ENCODE measurements around the gene GNPNAT1. TPM values are rescaled to one million over a fixed set of nuclear protein-coding genes. Genes with fewer than 3 reads are reported as not detected.

The GNPNAT1 gene
- total RNA-seq, 1 experiment from 2014 or later, result 33.7 TPM

DNA sequence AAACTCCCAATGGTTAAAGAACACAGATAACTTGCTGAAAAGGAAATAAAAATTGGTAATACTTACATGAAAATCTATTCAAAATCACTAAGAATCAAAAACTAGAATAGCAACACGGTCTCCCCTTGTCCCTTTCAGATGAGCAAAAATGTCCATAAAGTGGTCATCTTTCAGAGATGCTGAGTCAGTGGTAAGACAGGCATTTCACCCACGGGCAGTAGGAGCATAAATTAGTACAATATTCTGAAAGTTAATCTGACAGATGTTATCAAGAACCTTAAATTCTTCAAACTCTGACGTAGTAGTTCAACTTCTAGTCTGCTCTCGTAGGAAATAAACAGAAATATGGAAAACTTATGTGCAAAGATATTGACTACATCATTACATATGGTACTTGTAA, 33.1 kb upstream of the GNPNAT1 start (continued):
- TF ChIP-seq, protein P1, sequence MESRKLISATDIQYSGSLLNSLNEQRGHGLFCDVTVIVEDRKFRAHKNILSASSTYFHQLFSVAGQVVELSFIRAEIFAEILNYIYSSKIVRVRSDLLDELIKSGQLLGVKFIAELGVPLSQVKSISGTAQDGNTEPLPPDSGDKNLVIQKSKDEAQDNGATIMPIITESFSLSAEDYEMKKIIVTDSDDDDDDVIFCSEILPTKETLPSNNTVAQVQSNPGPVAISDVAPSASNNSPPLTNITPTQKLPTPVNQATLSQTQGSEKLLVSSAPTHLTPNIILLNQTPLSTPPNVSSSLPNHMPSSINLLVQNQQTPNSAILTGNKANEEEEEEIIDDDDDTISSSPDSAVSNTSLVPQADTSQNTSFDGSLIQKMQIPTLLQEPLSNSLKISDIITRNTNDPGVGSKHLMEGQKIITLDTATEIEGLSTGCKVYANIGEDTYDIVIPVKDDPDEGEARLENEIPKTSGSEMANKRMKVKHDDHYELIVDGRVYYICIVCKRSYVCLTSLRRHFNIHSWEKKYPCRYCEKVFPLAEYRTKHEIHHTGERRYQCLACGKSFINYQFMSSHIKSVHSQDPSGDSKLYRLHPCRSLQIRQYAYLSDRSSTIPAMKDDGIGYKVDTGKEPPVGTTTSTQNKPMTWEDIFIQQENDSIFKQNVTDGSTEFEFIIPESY (IDR thresholded peaks at IDR 0.05; ENCODE audit: extremely low read depth, insufficient replicate concordance, low read length), result no peak

GRCh38 chr14:52821805-52822250, 30.4 kb upstream of the GNPNAT1 start:
- no peaks in the 10 kb centered on the region for H4K20me1 ChIP-seq (ENCODE audit: insufficient read depth)
- H3K36me3 ChIP-seq (ENCODE audit: control insufficient read depth in 1 of 2, insufficient read depth in 2 of 2, low read length in 2 of 2), result no peaks in the 10 kb centered on the region
- no peak overlapping the region for H3K4me2 ChIP-seq (ENCODE audit: low read length)
- H3K9me3 ChIP-seq (ENCODE audit: control insufficient read depth in 1 of 2, insufficient read depth in 1 of 2, low read depth in 1 of 2, low read length in 2 of 2), result no peaks in the 10 kb centered on the region
- ChIA-PET POLR2A (no interaction called here), CTCF (no interaction called here), RAD21 (ENCODE audit: low non-redundant PET in 1 of 2, low total read pairs in 2 of 2, uncharacterized antibody in 2 of 2, unreplicated experiment in 2 of 2) (no interaction called here)
- TF ChIP-seq SIN3A (IDR thresholded peaks at IDR 0.05; ENCODE audit: low read depth), result no peak
- no peak for TF ChIP-seq FOSL1 (IDR thresholded peaks at IDR 0.05; ENCODE audit: low read depth)
- TF ChIP-seq ZFX (IDR thresholded peaks at IDR 0.05), result no peak
- no peak for TF ChIP-seq RAD21 (IDR thresholded peaks at IDR 0.05; ENCODE audit: low read depth)
- TF ChIP-seq, protein P1 (IDR thresholded peaks at IDR 0.05; ENCODE audit: extremely low read depth, insufficient replicate concordance, low read length), result no peak
- TF ChIP-seq EZH2phosphoT487 (IDR thresholded peaks at IDR 0.05; ENCODE audit: borderline replicate concordance), result no peak
- TF ChIP-seq JUND (IDR thresholded peaks at IDR 0.05), result no peak
- TF ChIP-seq POLR2AphosphoS5 (IDR thresholded peaks at IDR 0.05; ENCODE audit: low read depth, low read length), result no peak
- TF ChIP-seq EZH2 (IDR thresholded peaks at IDR 0.05), result no peak
- TF ChIP-seq ATF3 (IDR thresholded peaks at IDR 0.05), result no peak
- no peak for TF ChIP-seq ELF1 (IDR thresholded peaks at IDR 0.05; ENCODE audit: borderline replicate concordance, low read depth)
- no peak for TF ChIP-seq ZNF274 (IDR thresholded peaks at IDR 0.05; ENCODE audit: low read depth, low read length)
- TF ChIP-seq, protein P2, sequence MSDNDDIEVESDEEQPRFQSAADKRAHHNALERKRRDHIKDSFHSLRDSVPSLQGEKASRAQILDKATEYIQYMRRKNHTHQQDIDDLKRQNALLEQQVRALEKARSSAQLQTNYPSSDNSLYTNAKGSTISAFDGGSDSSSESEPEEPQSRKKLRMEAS (IDR thresholded peaks at IDR 0.05), result no peak
- TF ChIP-seq SRF (IDR thresholded peaks at IDR 0.05; ENCODE audit: low read depth), result no peak
- TF ChIP-seq CEBPB (IDR thresholded peaks at IDR 0.05; ENCODE audit: low read depth), result no peak
- TF ChIP-seq POLR2A (IDR thresholded peaks at IDR 0.05; ENCODE audit: borderline replicate concordance, extremely low read depth, insufficient read depth, insufficient read length), result no peak
- TF ChIP-seq, protein P3, sequence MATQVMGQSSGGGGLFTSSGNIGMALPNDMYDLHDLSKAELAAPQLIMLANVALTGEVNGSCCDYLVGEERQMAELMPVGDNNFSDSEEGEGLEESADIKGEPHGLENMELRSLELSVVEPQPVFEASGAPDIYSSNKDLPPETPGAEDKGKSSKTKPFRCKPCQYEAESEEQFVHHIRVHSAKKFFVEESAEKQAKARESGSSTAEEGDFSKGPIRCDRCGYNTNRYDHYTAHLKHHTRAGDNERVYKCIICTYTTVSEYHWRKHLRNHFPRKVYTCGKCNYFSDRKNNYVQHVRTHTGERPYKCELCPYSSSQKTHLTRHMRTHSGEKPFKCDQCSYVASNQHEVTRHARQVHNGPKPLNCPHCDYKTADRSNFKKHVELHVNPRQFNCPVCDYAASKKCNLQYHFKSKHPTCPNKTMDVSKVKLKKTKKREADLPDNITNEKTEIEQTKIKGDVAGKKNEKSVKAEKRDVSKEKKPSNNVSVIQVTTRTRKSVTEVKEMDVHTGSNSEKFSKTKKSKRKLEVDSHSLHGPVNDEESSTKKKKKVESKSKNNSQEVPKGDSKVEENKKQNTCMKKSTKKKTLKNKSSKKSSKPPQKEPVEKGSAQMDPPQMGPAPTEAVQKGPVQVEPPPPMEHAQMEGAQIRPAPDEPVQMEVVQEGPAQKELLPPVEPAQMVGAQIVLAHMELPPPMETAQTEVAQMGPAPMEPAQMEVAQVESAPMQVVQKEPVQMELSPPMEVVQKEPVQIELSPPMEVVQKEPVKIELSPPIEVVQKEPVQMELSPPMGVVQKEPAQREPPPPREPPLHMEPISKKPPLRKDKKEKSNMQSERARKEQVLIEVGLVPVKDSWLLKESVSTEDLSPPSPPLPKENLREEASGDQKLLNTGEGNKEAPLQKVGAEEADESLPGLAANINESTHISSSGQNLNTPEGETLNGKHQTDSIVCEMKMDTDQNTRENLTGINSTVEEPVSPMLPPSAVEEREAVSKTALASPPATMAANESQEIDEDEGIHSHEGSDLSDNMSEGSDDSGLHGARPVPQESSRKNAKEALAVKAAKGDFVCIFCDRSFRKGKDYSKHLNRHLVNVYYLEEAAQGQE (IDR thresholded peaks at IDR 0.05; ENCODE audit: low read depth), result no peak
- H3K27me3 ChIP-seq (ENCODE audit: insufficient read depth, low read length), result no peaks in the 10 kb centered on the region
- ATAC-seq (no peak), DNase-seq (ENCODE audit: low read depth, low spot score) (no peak)
- H2AFZ ChIP-seq (ENCODE audit: low read depth, low read length, poor library complexity, severe bottlenecking), result no peak overlapping the region
- H3K9ac ChIP-seq (ENCODE audit: low read length), result no peak overlapping the region
- no peaks in the 10 kb centered on the region for H3K79me2 ChIP-seq (ENCODE audit: insufficient read depth, low read length)
- intact Hi-C loops (cut with micrococcal nuclease), result no loop called here
- H3K4me1 ChIP-seq (ENCODE audit: control insufficient read depth in 1 of 2, insufficient read depth in 2 of 2, low read length in 2 of 2), result 0 out of 4 replicates have a peak, but pooled peaks cover 0 to 2% of the 10 kb centered on the region in 2 experiments
- H3K4me3 ChIP-seq (replicated peaks in 1 of 2; ENCODE audit: low read depth in 1 of 2, low read length in 2 of 2), result no peak overlapping the region
- no peaks in the 10 kb centered on the region for H3K9me2 ChIP-seq (ENCODE audit: insufficient read depth)
- H3K27ac ChIP-seq (ENCODE audit: low read depth, low read length), result no peak overlapping the region
- BruUV-seq (replicated peaks), result no TSS peak

Measured in HCT116 (cell line).